Progenitor cell of endocrine pancreas (in vitro differentiated cells): ENCODE data around the gene HS6ST3. TPM values are rescaled to one million over a fixed set of nuclear protein-coding genes. Genes with fewer than 3 reads are reported as not detected.
"Not testable (repeated sequence)": the region's sequence is repeated elsewhere in the genome, so short reads cannot be mapped to it uniquely, and the experiment has no call there.

ENCODE experiments used
- DNase-seq: peaks from one replicate; pipeline ENCODE4 v3.0.0; 2021; ENCODE audit warnings: low spot score; ENCODE audit not compliant: unreplicated experiment
- H3K27ac Mint-ChIP-seq: 2 replicates; pipeline ENCODE4 v1.8.0; 2021; ENCODE audit warnings: mild to moderate bottlenecking, moderate library complexity, mixed read lengths
- H3K27me3 Mint-ChIP-seq: 2 replicates; pipeline ENCODE4 v1.8.0; 2021; ENCODE audit warnings: mixed read lengths
- H3K36me3 Mint-ChIP-seq: 2 replicates; pipeline ENCODE4 v1.8.0; 2022; ENCODE audit warnings: mixed read lengths; ENCODE audit not compliant: insufficient read depth
- H3K4me1 Mint-ChIP-seq: 2 replicates; pipeline ENCODE4 v1.8.0; 2021; ENCODE audit warnings: low read depth, mixed read lengths
- H3K4me3 Mint-ChIP-seq: 2 replicates; pipeline ENCODE4 v1.8.0; 2021; ENCODE audit warnings: low read depth, mild to moderate bottlenecking, moderate library complexity, mixed read lengths
- H3K9me3 Mint-ChIP-seq: 2 replicates; pipeline ENCODE4 v1.8.0; 2021; ENCODE audit warnings: low read depth, mixed read lengths
- total RNA-seq: library from RNA; stranded (reverse); gene quantifications from 2 replicates; pipeline ENCODE4 v1.2.1, GENCODE V29; 2021
- TF ChIP-seq, protein P1 (sequence below): fragments of 200-600 bp; sonication (generic); IDR thresholded peaks from one replicate; pipeline ENCODE4 v1.5.0; 2021; ENCODE audit warnings: antibody characterized with exemption, mild to moderate bottlenecking; ENCODE audit not compliant: unreplicated experiment

Gene HS6ST3
- total RNA-seq, 1 donor from 2014 or later: 0.84 TPM

DNA sequence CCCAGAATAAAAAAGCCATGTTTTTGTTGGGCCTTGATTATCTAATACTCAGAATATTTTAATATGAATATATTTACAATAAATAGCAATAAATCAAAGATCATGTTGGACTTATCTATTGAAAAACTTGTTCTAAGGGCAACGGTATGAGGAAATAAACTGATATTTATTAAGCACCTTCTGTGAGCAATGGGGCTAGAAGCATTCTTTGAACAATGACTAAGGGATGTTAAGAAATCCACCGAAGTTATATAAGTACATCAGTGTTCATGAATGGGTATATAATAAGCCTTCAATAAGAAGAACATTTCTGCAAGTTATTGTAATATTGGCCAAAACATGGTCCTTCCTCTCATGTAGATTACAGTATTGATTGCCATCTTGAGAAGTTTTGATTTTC is 682.5 kb downstream of the HS6ST3 start:
- no peak overlapping the region for H3K27ac Mint-ChIP-seq
- no peak overlapping the region for H3K4me3 Mint-ChIP-seq
- no peaks in the 10 kb centered on the region for H3K36me3 Mint-ChIP-seq
- H3K27me3 Mint-ChIP-seq: no peaks in the 10 kb centered on the region
- no peak for DNase-seq
- peaks cover 3% of the 10 kb centered on the region for H3K9me3 Mint-ChIP-seq
- TF ChIP-seq, protein P1, sequence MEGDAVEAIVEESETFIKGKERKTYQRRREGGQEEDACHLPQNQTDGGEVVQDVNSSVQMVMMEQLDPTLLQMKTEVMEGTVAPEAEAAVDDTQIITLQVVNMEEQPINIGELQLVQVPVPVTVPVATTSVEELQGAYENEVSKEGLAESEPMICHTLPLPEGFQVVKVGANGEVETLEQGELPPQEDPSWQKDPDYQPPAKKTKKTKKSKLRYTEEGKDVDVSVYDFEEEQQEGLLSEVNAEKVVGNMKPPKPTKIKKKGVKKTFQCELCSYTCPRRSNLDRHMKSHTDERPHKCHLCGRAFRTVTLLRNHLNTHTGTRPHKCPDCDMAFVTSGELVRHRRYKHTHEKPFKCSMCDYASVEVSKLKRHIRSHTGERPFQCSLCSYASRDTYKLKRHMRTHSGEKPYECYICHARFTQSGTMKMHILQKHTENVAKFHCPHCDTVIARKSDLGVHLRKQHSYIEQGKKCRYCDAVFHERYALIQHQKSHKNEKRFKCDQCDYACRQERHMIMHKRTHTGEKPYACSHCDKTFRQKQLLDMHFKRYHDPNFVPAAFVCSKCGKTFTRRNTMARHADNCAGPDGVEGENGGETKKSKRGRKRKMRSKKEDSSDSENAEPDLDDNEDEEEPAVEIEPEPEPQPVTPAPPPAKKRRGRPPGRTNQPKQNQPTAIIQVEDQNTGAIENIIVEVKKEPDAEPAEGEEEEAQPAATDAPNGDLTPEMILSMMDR: no peak
- H3K4me1 Mint-ChIP-seq: peaks cover 2% of the 10 kb centered on the region

DNA sequence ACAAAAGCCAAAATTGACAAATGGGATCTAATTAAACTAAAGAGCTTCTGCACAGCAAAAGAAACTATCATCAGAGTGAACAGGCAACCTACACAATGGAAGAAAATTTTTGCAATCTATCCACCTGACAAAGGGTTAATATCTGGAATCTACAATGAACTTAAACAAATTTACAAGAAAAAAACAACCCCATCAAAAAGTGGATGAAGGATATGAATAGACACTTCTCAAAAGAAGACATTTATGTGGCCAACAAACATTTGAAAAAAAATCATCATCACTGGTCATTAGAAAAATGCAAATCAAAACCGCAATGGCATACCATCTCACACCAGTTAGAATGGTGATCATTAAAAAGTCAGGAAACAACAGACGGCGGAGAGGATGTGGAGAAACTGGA is 688.4 kb downstream of the HS6ST3 start:
- not testable (repeated sequence) for H3K27me3 Mint-ChIP-seq, DNase-seq, H3K36me3 Mint-ChIP-seq, H3K4me3 Mint-ChIP-seq, H3K4me1 Mint-ChIP-seq, H3K27ac Mint-ChIP-seq
- H3K9me3 Mint-ChIP-seq: peaks cover 18% of the 10 kb centered on the region

DNA sequence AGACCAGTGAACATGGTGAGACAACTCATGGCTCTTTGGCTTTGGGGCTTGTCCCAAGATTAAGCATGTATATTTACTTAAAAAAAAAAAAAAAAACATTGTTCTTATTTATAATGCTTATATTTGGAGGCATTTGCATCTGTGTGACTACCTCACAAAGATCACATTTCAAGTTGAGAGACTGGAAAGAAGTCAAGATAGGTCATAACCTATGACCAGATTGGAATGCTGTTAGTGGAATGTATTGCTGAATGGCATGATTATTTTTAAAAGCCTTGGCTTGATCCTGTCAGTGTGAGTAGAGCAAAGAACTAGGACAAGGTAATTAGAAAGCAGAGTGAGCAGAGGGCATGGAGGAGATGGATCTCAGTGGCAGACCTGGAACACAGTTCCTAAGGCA is 689.8 kb downstream of the HS6ST3 start:
- Mint-ChIP-seq H3K27ac (no peak overlapping the region), H3K36me3 (no peaks in the 10 kb centered on the region), H3K9me3 (peaks cover 18% of the 10 kb centered on the region), H3K27me3 (no peaks in the 10 kb centered on the region), H3K4me1 (peaks cover 2% of the 10 kb centered on the region), H3K4me3 (no peak overlapping the region)
- DNase-seq: no peak
- TF ChIP-seq, protein P1: no peak

DNA sequence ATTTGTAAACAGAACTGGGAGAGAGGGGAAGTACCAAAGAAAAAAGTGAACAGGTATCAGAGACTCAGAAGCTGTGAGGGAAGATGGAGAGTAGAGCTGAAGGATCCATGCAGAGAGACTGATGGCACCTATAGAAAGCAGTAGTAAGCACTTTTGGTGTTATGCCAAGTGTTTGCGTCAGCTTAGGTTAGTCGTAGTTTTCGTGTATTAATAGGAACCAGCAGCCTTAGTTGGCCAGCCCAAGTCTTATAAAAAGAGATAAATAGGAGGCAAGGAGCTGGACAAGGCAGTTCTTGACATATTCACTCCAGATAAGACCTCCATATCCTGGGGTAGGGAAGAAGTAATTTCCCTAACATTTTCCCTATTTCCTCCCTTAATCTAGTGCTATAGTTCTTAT is 690.2 kb downstream of the HS6ST3 start:
- Mint-ChIP-seq H3K9me3 (peaks cover 18% of the 10 kb centered on the region), H3K4me1 (peaks cover 2% of the 10 kb centered on the region), H3K4me3 (no peak overlapping the region), H3K36me3 (no peaks in the 10 kb centered on the region), H3K27ac (no peak overlapping the region), H3K27me3 (no peaks in the 10 kb centered on the region)
- TF ChIP-seq, protein P1: no peak
- no peak for DNase-seq

DNA sequence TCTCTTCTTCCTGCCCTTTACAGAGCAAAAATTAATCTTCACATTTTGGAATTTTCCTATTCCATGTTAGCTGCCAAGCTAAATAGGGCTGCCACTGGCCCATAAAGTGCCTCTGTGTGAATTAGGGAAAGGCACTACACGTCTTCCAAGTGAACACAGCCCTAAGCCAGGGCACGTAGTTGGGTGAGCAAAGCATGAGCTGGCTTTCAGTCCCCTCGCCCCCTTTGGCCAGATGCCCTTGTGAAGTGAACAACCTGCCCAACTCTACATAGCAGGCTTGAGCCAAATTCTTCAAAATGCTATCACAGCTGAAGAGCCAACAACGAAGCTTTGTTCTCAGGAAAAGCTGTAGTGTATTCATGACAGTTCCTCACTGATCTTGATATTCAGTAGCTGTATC is 691.2 kb downstream of the HS6ST3 start:
- Mint-ChIP-seq H3K4me3 (no peak overlapping the region), H3K4me1 (peaks cover 2% of the 10 kb centered on the region)
- TF ChIP-seq, protein P1: no peak

DNA sequence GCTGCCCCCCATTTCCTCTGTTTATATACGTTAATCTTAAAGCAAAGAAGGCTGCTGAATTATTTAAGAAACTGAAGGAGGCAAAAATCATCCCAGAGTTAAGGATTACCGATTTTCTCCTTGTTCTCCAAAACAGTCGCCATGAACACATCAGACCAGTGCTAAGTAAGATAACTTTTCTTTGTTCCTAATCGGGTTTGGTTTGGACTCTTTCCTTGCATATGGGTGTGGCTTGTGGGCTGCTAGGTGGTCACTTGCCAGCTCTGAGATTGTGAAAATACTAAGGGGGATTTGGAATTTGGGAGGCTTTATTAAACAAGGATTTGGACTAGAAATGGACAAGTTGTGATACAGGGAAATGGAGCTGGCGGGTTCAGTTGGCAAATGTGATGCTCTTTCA is 692.3 kb downstream of the HS6ST3 start:
- H3K36me3 Mint-ChIP-seq: no peaks in the 10 kb centered on the region
- no peak for DNase-seq
- H3K27me3 Mint-ChIP-seq: no peaks in the 10 kb centered on the region

More for the DNA sequence above, 691.2 kb downstream of the HS6ST3 start:
- no peak for DNase-seq
- H3K36me3 Mint-ChIP-seq: no peaks in the 10 kb centered on the region
- no peaks in the 10 kb centered on the region for H3K27me3 Mint-ChIP-seq
- H3K27ac Mint-ChIP-seq: no peak overlapping the region
- H3K9me3 Mint-ChIP-seq: peaks cover 18% of the 10 kb centered on the region

More for the DNA sequence above, 692.3 kb downstream of the HS6ST3 start:
- Mint-ChIP-seq H3K27ac (no peak overlapping the region), H3K4me1 (peaks cover 2% of the 10 kb centered on the region), H3K4me3 (no peak overlapping the region), H3K9me3 (peaks cover 21% of the 10 kb centered on the region)
- TF ChIP-seq, protein P1: no peak
